ENCODE measurements around the gene PTPRN2. TPM values are rescaled to one million over a fixed set of nuclear protein-coding genes. Genes with fewer than 3 reads are reported as not detected.

PTPRN2 gene
- total RNA-seq, 8 experiments from 2014 or later: 0.10 to 19.7 (median 10.8) TPM; not detected in 1

DNA sequence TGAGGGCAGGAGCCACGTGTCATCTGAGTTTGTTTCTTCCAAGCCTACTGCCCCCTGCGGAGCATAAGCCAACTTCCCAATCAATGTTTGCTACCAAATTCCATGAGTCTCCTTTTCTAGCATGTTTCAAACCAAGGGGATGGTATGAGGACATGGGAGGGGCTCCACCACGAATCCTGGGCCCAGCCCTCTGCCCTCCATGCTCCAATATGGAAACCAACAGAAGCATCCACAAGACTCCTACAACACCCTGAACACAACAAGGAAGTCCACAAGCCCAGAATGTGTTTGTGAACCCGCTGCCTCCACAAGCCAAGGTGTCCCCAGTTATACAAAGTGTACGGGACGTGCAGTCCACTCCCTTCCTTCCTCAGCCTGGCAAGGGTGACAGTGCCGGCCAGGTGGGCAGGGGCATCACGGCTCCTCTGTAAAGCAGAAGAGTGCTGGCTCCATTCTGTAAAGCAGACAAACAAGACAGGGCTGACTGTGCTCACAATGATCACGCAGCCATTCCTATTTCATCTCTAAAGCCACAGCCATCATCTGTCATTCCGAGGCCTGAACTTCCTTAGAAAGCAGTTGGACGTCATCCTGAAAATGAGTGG is 466.1 kb downstream of the PTPRN2 start:
- in situ Hi-C loops (cut with MboI; ENCODE audit: low pct_unique_long_range_greater_than_20kb in 2 of 9, low sequenced_read_pairs in 9 of 9, unreplicated experiment in 9 of 9): loop anchor here in 1 of 9 experiments (25.0 kb wide), 1 partner anchor 109 kb away; no protein-coding TSS in a partner anchor
- no peak for ATAC-seq (replicated peaks in 6 of 8)
- H3K4me1 ChIP-seq (replicated peaks in 1 of 2): no peaks in the 10 kb centered on the region
- no peak overlapping the region for H3K4me3 ChIP-seq
- H3K27ac ChIP-seq: no peak overlapping the region
- 0 to 93% (median 17%) methylated on average over 1 to 7 of the region's 11 CpGs; no CpG with 5 or more reads in 1 of the 10 experiments for WGBS, 10 experiments

DNA sequence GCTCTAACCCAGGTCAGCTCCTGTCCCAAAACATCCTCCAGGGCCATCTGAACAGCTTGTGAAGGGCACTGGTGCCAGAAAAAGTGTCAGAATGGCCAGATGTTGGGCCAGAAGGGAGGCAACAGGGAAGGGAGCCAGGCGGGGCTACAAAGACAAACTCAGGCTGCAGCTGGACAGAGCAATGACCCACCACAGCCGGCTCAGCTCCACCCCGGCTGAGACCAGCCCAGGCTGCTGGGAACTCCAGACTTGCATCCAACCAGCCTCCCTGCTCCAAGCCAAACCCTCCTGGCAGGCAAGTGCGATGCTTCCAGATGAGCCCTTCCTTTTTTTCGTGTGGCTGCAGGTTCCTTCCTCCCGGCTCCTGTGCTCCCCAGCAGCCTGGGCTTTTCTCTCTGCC is 466.9 kb downstream of the PTPRN2 start:
- H3K27ac ChIP-seq: no peak overlapping the region
- no peak overlapping the region for H3K4me3 ChIP-seq
- 0 to 72% (median 31%) methylated on average over 1 to 4 of the region's 6 CpGs; no CpG with 5 or more reads in 2 of the 10 experiments for WGBS, 10 experiments
- no peaks in the 10 kb centered on the region for H3K4me1 ChIP-seq (replicated peaks in 1 of 2)
- ATAC-seq (replicated peaks in 6 of 8): no peak
- in situ Hi-C loops (cut with MboI; ENCODE audit: low pct_unique_long_range_greater_than_20kb in 2 of 9, low sequenced_read_pairs in 9 of 9, unreplicated experiment in 9 of 9): loop anchor here in 1 of 9 experiments (25.0 kb wide), 1 partner anchor 108 kb away; no protein-coding TSS in a partner anchor

DNA sequence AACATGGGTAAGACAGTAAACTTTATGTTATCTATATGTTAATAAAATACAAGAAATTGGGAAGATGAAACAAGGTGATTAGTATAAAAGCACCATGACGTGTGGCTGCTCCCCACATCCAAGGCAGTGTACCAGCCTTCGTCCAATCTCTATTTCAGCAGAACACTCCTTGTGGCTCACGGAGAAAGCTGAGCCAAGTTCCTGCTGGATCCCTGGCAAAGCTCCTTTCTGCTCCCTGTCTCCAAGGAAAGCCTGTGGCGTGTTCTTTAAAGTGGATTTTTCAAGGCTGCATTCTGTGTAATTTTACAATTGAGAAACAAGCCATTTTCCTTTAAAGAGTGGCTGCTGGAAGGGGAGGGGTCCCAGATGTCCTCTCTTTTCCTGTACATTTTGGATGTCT is 467.3 kb downstream of the PTPRN2 start:
- in situ Hi-C loops (cut with MboI; ENCODE audit: low pct_unique_long_range_greater_than_20kb in 2 of 9, low sequenced_read_pairs in 9 of 9, unreplicated experiment in 9 of 9): loop anchor here in 1 of 9 experiments (25.0 kb wide), 1 partner anchor 108 kb away; no protein-coding TSS in a partner anchor
- Histone ChIP-seq H3K27ac (no peak overlapping the region), H3K4me3 (no peak overlapping the region), H3K4me1 (replicated peaks in 1 of 2) (no peaks in the 10 kb centered on the region)
- no peak for ATAC-seq (replicated peaks in 6 of 8)
- 0 to 83% (median 20%) methylated on average over 1 to 4 of the region's 4 CpGs; no CpG with 5 or more reads in 1 of the 10 experiments for WGBS, 10 experiments

DNA sequence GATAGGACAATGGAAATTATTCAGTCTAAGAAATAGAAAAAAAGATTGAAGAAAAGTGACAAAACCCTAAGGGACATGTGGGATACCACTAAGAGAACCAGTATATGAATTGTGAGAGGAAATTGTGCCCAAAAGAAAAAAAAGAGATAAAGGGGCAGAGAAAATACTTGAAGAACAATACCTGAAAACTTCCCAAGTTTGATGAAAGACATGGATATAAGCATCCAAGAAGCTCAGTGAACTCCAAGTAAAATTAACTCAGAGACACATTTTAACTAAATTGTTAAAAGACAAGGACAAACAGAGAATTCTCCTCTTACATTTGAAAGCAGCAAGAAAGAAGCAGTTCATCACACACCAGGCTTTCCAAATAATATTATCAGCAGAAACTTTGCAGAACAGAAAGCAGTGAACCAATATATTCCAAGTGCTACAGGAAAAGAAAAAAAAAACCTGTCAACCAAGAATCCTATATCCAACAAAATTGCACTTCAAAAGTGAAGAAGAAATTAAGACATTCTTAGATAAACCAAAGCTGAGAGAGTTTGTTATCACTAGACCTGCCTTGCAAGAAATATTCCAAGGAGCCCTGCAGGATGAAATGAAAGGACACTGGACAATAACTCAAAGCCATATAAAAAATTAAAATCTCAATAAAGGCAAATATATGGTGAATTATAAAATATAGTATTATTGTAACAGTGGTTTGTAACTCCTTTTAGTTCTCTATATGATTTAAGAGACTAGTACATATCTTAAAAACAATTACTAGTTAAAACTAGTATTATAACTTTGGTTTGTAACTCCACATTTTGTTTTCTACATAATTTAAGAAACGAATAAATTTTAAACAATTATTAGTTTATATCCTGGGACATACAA is 470.0 kb downstream of the PTPRN2 start:
- Histone ChIP-seq H3K4me3 (no peak overlapping the region), H3K4me1 (replicated peaks in 1 of 2) (no peaks in the 10 kb centered on the region), H3K27ac (no peak overlapping the region)
- WGBS, 10 experiments: 0 to 83% (median 9%) methylated on average over 1 of the region's 1 CpG; no CpG with 5 or more reads in 2 of the 10 experiments
- no peak for ATAC-seq (replicated peaks in 6 of 8)
- in situ Hi-C loops (cut with MboI; ENCODE audit: low pct_unique_long_range_greater_than_20kb in 2 of 9, low sequenced_read_pairs in 9 of 9, unreplicated experiment in 9 of 9): loop anchor here in 1 of 9 experiments (25.0 kb wide), 1 partner anchor 105 kb away; no protein-coding TSS in a partner anchor

DNA sequence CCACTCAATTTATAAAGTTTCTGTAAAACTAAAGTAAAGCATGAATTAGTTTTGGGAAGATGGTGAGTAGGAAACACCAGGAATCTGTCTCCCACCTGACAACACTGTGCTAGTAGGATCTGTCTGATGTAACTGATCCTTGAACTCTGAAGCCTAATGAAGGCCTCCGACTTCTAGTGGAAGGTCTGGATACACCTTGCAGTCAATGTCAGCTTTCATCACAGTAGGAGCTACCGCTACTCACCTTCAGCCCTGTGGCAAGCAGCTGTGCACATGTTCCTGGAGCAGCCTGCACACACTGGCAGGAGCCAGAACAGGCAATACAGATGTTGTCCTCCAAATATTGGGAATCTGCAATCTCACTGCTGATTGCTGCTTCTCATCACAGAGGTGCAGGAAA is 471.4 kb downstream of the PTPRN2 start:
- H3K4me3 ChIP-seq: no peak overlapping the region
- 0 to 80% (median 43%) methylated on average over 1 to 2 of the region's 2 CpGs; no CpG with 5 or more reads in 3 of the 10 experiments for WGBS, 10 experiments
- H3K4me1 ChIP-seq (replicated peaks in 1 of 2): no peaks in the 10 kb centered on the region
- no peak overlapping the region for H3K27ac ChIP-seq
- in situ Hi-C loops (cut with MboI; ENCODE audit: low pct_unique_long_range_greater_than_20kb in 2 of 9, low sequenced_read_pairs in 9 of 9, unreplicated experiment in 9 of 9): loop anchor here in 1 of 9 experiments (25.0 kb wide), 1 partner anchor 104 kb away; no protein-coding TSS in a partner anchor
- ATAC-seq (replicated peaks in 6 of 8): no peak

DNA sequence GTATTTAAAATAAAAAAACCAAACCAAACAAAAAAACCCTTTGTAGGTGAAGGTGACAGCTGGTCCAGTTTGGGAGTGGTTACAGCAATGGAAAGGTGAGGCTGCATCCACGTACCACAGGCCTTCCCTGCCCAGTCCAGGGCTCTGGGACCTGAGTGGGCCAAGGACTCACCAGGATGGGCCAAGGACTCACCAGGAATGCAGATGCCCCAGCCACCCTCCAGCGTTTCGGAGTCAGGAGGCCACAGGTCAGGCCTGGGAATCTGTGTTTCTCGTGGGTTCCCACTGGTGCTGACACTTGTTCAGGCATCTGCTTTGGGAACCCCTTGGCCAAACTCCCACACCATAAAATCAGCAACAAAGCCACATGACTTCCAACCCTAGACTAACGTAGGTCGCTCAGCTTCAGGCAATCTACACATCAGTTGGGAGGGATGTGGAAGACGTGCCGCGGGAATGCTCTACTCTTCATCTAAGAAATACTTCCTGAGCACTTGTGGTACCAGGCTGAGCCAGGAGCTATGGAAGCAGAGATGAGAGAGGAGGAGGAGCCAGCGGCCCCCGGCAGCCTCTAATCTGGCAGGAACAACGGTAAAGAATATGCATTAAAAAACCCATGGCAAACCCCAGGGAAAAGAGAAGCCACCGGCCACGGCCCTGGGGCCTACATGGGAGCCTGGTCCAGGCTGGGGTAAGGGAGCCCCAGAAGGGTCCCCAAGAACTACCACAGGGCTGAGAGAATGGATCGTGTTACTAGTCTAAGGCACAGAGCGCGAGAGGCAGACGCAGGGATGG is 473.4 kb downstream of the PTPRN2 start:
- no peaks in the 10 kb centered on the region for H3K4me1 ChIP-seq (replicated peaks in 1 of 2)
- H3K27ac ChIP-seq: no peak overlapping the region
- in situ Hi-C loops (cut with MboI; ENCODE audit: low pct_unique_long_range_greater_than_20kb in 2 of 9, low sequenced_read_pairs in 9 of 9, unreplicated experiment in 9 of 9): loop anchor here in 1 of 9 experiments (25.0 kb wide), 1 partner anchor 102 kb away; no protein-coding TSS in a partner anchor
- WGBS, 10 experiments: 28 to 100% (median 66%) methylated on average over 2 to 8 of the region's 18 CpGs; no CpG with 5 or more reads in 1 of the 10 experiments
- ATAC-seq (replicated peaks in 6 of 8): no peak
- H3K4me3 ChIP-seq: no peak overlapping the region

DNA sequence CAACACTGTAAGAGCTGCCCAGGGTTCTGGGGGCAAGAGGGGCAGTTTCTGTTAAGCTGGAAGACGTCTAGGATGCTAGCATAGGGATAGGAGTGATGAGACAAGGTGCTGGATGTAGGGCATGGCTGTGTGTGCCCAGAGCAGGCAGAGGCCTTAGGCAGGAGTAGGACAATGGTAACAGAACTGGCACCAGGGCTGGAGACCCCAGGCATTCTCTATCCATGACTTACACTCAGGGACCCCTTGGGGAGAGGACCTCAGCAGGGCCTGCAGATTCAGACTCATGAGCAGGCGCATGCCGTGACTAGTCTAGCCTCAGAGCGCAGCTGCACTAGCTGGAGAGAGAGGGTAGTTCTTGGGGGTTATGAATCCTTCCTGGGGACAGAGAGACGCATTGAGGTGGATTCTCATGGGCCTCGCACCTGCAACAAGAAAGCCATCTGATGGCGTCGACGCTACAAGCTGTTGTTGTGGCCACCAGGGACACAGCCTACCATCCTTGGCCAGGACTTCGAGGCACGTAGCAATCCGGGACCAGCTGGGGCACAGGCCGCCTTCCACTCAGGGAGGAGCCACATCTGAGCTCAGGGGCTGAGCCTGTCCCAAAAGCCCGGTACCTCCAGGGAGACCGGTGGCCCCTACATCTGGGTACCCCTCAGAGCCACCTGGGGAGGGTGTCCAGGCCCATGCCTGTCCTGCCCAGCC is 474.1 kb downstream of the PTPRN2 start:
- ATAC-seq (replicated peaks in 6 of 8): no peak
- H3K4me3 ChIP-seq: no peak overlapping the region

DNA sequence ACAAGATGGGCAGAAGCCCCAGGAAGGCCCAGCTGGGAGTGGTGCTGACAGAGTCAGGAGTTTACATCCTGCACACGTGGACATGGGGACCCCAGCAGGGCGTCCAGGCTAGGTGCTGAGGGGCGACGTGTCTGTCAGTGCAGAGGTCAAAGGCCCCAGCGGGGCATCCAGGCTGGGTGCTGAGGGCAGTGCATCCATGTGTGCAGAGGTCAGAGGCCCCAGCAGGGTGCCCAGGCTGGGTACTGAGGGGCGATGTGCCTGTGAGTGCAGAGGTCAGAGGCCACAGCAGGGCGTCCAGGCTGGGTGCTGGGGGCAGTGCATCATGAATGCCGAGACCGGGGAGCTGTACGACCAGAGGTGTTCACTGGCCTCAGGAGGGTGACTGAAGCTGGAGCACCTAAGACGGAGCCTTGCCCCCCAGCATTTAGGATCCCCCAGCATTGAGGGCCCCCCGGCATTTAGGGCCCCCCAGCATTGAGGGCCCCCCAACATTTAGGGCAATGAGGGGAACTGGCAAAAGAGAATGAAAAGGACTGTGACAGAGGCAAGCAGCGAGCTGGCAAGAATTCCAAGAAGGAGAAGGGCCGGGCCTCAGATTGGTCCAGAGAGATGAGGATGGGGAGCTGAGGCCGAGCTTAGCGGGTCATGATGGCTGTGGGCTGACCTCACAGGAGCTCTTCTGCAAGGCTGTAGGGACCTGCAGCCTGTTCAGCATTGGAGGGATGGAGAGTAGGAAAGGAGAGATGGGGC is 474.9 kb downstream of the PTPRN2 start:
- in situ Hi-C loops (cut with MboI; ENCODE audit: low pct_unique_long_range_greater_than_20kb in 2 of 9, low sequenced_read_pairs in 9 of 9, unreplicated experiment in 9 of 9): loop anchor here in 1 of 9 experiments (25.0 kb wide), 1 partner anchor 100 kb away; no protein-coding TSS in a partner anchor
- no peaks in the 10 kb centered on the region for H3K4me1 ChIP-seq (replicated peaks in 1 of 2)
- H3K4me3 ChIP-seq: no peak overlapping the region
- WGBS, 10 experiments: 56 to 94% (median 67%) methylated on average over 2 to 6 of the region's 16 CpGs; no CpG with 5 or more reads in 6 of the 10 experiments
- no peak for ATAC-seq (replicated peaks in 6 of 8)
- H3K27ac ChIP-seq: no peak overlapping the region

More for the DNA sequence above, 474.1 kb downstream of the PTPRN2 start:
- Histone ChIP-seq H3K4me1 (replicated peaks in 1 of 2) (no peaks in the 10 kb centered on the region), H3K27ac (no peak overlapping the region)
- 20 to 89% (median 53%) methylated on average over 1 to 8 of the region's 15 CpGs; no CpG with 5 or more reads in 4 of the 10 experiments for WGBS, 10 experiments
- in situ Hi-C loops (cut with MboI; ENCODE audit: low pct_unique_long_range_greater_than_20kb in 2 of 9, low sequenced_read_pairs in 9 of 9, unreplicated experiment in 9 of 9): loop anchor here in 1 of 9 experiments (25.0 kb wide), 1 partner anchor 101 kb away; no protein-coding TSS in a partner anchor

DNA sequence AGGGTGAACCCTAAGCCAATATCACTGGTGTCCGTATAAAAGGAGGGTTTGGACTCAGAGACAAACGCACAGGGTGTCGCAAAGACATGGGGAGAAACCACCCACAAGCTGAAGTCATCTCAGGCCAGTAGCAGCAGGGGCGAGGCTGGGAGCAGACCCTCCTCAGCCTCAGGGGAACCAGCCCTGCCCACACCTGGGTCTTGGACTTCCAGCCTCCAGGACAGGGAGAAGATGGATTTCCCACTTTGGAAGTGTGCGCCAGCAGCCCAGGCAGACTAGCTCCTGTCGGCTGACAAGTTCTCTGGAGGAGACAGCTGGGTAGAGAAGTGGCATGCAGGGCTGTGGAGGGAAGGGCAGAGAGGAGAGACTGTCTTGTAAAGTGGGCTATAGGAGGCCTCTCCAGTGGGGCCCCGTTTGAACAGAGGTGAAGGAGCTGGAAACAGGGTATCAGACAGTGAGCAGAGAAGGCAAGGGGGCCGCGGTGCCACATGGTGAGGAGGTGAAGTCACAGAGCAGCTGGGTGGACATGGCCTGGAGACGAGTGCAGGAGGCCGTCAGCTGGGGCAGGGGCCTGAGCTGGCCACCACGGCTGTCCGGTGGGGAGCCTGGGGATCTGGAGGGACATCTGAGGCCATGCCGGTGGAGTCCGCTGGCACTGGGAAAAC is 475.6 kb downstream of the PTPRN2 start:
- in situ Hi-C loops (cut with MboI; ENCODE audit: low pct_unique_long_range_greater_than_20kb in 2 of 9, low sequenced_read_pairs in 9 of 9, unreplicated experiment in 9 of 9): loop anchor here in 1 of 9 experiments (25.0 kb wide), 1 partner anchor 100 kb away; no protein-coding TSS in a partner anchor
- Histone ChIP-seq H3K4me1 (replicated peaks in 1 of 2) (no peaks in the 10 kb centered on the region), H3K27ac (no peak overlapping the region), H3K4me3 (no peak overlapping the region)
- WGBS, 10 experiments: 13 to 93% (median 46%) methylated on average over 2 to 10 of the region's 15 CpGs; no CpG with 5 or more reads in 4 of the 10 experiments
- ATAC-seq (replicated peaks in 6 of 8): no peak

DNA sequence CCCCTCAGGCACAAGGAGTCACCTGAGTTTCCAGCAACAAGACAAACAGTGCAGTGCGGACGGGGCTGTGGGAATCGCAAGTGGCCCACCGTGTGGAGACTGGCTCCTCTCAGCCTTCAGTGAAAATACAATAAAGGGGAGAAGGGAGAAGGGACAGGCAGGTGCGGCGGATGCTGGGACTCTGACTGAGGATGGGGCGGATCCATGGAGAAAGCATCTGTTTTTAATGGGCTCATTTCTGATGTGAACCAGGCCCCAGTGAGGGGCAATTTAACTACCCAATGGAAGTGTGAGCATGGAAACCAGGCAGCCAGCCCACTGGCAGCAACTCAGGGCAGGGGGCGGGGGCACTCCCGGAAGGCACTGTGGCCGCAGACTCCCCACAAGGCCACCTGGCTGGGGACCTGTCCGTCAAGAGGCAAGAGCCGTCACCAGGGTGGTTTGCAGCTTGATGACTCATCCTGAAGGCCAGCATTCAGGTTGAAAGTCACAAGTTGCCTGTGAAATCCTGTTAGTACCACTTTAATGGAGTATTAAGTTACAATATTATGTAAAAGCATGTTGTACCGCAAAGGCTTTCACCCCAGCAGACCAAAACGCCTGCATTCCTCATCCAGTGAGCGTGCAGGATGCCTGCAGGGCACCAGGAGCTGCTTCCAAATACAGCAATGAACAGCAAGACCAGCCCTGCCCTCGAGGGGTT is 476.4 kb downstream of the PTPRN2 start:
- Histone ChIP-seq H3K4me1 (replicated peaks in 1 of 2) (no peaks in the 10 kb centered on the region), H3K27ac (no peak overlapping the region), H3K4me3 (no peak overlapping the region)
- in situ Hi-C loops (cut with MboI; ENCODE audit: low pct_unique_long_range_greater_than_20kb in 2 of 9, low sequenced_read_pairs in 9 of 9, unreplicated experiment in 9 of 9): loop anchor here in 1 of 9 experiments (25.0 kb wide), 1 partner anchor 99 kb away; no protein-coding TSS in a partner anchor
- 10 to 87% (median 43%) methylated on average over 1 to 8 of the region's 16 CpGs; no CpG with 5 or more reads in 3 of the 10 experiments for WGBS, 10 experiments
- peak in 1 of 8 experiments; percentile 88 for ATAC-seq (replicated peaks in 6 of 8)
